ENCODE data around the gene DCUN1D5.

The DCUN1D5 gene

DNA sequence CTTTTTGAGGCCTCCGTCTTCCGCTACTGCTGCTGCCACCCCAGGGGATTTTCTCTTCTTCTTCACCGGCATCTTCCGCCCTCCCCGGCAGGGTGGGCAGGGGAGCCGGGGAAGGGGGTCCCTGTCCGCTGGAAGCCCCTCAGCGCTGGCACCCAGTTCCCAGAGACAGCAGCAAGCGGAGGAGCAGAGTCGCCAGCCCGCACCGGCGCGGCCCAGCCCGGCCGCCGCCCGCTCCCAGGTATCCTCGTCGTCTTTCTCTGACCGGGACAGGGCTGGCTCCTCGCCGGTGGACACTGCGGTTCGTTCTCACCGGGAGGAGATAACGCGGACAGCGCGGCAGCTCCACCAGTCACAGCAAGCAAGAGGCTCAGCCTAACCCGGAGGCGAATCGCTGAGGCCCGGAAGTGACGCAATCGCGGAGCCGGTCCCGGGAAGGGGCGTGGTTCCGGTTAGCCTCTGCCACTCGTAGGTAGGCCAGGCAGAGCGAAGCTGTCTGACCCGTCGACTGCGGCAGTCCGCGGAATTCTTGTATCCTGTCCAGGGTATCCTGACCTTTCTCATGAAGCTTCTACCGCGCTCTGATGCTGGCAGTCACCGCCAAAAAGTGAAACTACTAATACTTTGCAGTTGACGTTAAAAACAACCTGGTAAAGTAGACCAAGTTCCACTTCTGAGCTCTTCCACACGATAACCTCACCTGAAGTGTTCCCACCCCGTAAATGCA is at the start of gene DCUN1D5:
Gene DCUN1D5, minus strand, starts transcription at position 360 of the 724 bp plus-strand sequence. Its CDS starts 288 bp downstream, at position 72.
- DNase-seq (ENCODE audit: low read depth in 2 of 3, low spot score in 2 of 3): peak; percentile 81 to 90 (median 87)

DNA sequence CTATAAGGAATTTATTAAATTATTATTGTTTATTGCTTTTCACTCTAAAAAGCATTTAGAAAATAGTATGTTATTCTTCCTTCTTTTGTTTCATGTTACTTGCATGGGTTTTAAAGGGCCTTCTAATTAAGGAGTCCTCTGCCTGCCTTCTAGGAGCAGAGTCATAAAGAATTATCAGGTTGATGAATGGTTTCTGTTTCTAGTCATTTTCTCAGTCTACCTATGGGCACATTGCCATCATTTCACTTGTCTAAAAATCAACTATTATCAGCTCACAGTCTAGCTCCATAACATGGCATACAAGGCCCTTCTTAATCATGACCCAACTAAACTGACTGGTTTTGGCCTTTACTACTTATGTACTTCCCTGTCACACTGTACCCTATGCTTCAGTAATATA is 33.5 kb upstream of the DCUN1D5 start:
- DNase-seq (ENCODE audit: low read depth in 2 of 3, low spot score in 2 of 3): no peak

DNA sequence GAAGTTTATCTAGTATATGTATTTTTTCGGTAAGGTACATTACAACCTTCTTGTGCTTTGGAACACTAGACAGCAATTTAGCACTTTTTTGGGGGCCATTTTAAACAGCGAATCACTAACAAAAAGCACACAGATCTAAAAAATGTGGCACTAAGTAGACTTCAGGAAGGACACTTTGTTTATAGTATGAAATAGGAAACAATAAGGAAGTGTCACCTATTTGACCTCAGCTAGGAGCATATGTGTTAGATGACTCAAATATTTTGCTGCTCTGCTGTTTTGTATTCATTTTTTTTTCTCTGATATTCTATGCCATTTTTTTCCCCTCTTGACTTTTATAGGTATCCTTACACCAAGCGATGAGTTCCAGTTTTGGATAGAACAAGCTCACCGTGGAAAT is 22.9 kb upstream of the DCUN1D5 start:
- DNase-seq (ENCODE audit: low read depth in 2 of 3, low spot score in 2 of 3): no peak

DNA sequence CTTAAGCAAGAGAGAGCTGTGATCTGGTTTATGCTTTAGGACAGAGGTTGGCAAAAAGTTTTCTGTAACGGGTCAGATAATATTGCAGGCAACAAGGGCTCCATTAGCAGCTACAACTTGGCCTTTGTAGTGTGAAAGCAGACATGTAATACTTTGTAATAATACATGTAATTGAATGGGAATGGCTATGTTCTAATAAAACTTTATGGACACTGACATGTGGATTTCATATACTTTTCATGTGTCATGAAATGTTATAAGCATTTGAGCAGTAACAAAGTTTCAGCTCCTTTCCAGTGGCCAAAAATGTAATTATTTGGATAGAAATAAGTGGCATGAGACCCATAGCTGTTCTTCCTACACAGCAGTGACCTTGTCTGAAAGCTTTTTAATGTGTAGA is 20.4 kb upstream of the DCUN1D5 start:
- DNase-seq (ENCODE audit: low read depth in 2 of 3, low spot score in 2 of 3): no peak

DNA sequence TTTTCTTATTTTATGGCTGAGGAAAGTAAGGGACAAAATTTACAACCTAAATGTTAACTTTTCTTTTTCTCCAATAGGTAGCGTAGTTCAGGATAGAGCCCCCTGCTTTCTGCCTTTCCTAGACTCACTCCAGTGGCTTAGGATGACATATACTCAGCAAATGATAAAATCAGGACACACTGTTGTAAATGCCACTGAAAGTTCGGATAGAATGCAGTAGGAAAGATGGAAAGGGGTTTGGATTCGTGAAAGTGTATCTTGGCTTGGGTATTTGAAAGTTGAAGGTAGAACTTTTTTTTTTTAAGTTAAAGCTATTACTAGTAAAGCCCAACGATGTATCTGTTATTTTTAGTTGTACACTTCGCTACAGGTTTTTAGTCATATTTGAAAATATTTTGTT is 19.4 kb upstream of the DCUN1D5 start:
- DNase-seq (ENCODE audit: low read depth in 2 of 3, low spot score in 2 of 3): no peak

DNA sequence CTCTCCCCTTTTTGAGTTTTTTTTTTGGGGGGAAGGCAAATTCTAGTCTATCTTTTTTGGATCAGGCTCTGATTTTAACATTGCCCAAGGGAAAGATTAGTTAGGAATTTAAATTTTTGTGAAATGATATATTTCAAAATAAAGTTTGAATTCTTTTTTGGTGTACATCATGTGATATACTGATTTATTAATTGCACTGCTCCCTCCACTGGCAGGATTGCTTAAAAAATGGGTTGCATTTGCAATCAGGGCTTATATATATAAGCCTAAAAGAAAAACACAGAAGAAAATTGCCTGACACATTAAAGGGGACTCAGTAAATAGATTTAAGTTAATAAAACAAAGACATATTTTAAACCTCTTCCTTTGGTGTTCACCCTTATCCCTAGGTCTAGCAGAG is 18.4 kb upstream of the DCUN1D5 start:
- DNase-seq (ENCODE audit: low read depth in 2 of 3, low spot score in 2 of 3): no peak

DNA sequence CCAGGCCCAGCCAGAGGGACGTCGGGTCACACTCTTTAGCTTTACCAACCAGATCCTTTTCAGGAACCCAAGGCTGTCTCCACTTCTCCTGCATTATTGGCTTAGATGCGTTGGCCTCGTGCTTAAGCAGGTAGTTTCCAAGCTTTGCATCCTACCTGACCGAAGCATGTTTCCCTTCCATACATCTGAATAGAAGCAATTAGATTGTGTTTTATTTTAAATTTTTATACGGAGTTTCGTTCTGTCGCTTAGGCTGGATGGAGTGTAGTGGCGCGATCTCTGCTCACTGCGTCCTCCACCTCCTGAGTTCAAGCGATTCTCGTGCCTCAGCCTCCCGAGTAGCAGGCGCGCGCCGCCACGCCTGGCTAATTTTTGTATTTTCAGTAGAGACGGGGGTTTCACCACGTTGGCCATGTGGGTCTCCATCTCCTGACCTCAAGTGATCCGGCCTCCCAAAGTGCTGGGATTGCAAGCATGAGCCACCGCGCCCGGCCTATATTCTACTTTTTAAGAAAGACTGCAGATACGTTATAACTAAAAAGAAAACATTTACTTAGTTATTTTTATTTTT is 17.9 kb upstream of the DCUN1D5 start:
- DNase-seq (ENCODE audit: low read depth in 2 of 3, low spot score in 2 of 3): no peak

DNA sequence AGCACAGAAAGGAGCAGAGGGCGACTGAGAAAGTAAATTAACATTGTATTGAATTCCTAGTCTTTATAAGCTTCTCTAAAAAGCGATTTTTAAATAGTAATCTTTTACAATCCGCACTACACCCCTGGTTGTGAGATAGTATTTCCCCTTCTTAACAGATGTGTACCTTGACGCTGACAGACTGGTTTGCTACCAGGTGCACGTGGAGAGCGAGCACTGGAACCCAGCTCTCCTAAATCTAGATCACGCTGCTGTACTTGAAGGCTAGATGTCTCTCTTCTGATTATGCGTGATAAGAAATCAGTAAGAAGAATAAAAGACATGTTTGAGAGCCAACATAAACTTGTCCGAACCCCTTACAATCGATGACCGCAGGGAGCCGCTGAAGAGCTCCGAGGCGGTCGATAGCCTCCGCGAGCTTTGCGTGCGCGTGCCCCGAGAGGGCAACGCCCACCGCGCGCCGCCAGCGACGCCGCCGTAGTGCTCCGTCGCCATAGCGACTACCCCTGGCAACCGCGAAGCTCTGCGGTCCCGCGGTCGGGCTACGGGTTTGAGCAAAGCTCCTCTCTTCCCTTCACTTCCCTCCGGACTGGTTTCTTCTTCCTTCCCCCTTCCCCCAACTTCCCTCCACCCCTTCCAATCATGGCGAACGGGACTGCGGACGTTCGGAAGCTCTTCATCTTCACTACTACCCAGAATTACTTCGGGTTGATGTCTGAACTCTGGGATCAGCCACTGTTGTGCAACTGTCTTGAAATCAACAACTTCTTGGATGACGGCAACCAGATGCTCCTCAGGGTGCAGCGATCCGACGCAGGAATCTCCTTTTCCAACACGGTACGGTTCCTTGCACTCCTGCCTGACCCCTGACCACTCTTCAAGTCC is 17.2 kb upstream of the DCUN1D5 start, which contains the start of gene DYNC2H1:
Gene DYNC2H1, plus strand, starts transcription at position 494 of the 885 bp plus-strand sequence. Its CDS starts 149 bp downstream, at position 643.
- DNase-seq (ENCODE audit: low read depth in 2 of 3, low spot score in 2 of 3): peak; percentile 48 to 66 (median 62)

DNA sequence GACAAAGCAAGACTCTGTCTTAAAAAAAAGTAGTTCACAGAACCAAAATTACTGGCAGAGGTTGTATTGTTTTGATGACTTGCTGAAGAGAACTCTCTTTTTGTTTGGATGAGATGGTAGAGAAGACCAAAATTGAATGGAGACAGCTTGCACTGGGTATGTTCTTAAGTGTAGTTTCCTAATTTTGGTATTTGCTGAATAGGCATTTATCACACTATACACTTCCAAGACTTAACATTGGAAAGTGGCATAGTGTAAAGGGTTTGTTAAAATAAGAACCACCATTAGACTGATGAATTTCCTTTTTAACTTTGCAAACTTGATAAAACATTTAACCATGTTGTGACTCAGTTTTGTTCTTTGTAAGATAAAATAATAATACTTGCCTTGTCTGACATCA is 5.3 kb upstream of the DCUN1D5 start:
- no peak for DNase-seq (ENCODE audit: low read depth in 2 of 3, low spot score in 2 of 3)

DNA sequence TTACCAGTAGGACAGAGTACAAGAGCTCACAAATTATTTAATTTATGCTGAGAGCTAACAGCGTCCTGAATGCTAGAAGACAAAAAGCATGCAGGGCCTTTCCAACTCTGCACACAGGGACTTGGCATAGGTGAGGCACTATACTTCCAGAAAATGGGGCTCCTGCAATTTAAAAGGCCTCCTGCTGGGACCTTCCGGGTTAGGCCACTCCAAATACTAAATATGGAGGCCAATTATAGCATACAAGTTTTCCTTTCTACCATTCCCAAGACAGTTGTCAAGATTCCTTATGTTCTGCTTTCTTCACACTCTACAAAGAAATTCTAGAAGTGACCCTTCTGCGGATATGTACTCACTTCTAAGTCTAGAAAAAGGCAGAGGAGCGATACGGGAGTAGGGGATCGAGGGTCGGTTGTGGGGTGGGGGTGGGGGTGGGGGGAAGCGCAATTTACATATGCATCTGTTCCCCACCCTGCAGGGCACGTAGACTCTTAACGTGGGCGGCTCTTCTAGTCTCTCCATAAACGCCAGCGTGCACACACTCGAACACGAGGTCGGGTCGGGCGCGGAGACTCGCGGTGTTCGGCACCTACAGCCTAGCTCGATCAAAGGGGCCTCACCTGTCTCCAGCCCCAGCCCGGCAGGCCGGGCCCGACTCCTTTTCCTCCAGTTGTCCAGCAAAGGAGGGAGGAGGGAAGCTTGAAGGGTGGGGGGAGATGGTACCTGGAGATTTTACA is 728 bp downstream of the DCUN1D5 start:
- DNase-seq (ENCODE audit: low read depth in 2 of 3, low spot score in 2 of 3): peak; percentile 22 to 27 (median 24)

DNA sequence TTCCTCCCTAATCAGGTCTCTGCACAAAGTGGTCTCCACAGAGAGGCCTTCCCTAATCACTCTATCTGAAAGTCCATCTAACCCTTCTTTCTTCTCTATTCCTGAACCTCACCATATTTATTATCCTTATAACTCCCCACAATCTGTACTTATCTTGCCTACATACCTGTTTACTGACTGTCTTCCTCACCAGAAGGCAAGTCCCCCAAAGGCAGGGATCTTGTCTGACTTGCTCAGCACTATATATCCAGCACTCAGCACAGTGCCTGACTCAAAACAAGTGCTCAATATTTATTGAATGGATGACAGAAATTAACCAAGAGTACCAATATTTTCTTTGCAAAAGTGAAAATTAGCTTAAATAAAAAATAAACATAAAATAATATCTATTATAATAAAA is 5.5 kb downstream of the DCUN1D5 start:
- DNase-seq (ENCODE audit: low read depth in 2 of 3, low spot score in 2 of 3): no peak

DNA sequence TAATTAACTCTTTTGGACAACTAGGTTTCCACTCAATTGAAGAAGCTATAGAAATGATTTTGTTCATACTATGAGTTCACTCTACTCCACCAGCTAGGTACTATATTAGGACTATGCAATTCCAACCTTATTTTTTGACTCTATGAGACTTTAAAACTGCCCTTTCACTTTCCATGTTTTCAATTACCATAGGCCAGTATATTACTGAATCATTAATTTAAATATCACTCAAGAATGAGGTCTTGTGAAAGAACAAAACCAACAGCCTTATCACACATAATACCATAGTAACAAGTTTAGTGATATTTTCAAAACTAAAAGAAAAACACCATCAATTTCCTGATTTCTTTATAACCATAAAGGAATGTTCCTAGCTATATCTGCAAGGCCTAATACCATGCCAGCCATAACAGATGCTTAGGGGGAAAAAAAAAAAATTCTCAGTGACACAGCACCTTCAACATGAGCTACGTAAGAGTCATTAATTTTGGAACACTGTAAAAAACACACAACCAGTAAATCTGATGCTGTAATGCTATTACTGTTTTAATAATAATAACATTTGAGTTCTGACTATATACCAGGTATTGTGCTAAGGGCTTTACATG is 6.1 kb downstream of the DCUN1D5 start:
- DNase-seq (ENCODE audit: low read depth in 2 of 3, low spot score in 2 of 3): no peak

DNA sequence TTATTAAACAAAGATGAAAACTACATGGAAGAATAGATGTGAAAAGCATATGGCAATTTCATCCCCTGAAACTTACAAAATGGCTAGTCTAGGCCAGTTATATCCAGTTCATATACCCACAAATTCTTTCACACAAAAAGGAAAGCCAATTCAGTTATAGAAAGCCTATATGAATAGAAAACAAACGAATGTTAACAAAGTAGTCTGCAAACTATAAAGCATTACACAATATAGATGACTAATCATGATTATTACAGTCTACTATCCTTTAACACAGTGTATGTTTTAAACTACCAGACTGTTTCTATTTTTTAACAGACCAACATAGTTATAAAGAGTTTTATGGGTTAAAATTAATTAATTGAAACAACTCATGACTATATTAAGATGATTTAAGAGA is 12.1 kb downstream of the DCUN1D5 start:
- no peak for DNase-seq (ENCODE audit: low read depth in 2 of 3, low spot score in 2 of 3)

DNA sequence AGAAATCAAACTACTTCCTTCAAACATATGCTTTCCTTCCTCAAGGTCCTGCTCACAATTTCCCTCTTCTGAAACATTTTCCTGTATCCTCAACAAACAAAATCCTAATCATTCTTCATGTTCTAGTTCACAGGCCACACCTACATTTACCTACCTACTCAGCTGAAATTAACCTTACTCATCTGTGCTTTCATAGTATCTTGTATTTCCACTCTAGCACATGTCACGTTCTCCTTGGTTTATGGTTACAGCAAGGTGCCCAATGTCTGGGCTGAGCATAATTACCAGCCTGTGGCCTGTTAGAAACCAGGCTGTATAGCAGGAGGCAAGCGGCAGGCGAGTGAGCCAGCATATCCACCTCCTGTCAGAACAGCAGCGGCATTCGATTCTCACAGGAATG is 13.2 kb downstream of the DCUN1D5 start:
- no peak for DNase-seq (ENCODE audit: low read depth in 2 of 3, low spot score in 2 of 3)

DNA sequence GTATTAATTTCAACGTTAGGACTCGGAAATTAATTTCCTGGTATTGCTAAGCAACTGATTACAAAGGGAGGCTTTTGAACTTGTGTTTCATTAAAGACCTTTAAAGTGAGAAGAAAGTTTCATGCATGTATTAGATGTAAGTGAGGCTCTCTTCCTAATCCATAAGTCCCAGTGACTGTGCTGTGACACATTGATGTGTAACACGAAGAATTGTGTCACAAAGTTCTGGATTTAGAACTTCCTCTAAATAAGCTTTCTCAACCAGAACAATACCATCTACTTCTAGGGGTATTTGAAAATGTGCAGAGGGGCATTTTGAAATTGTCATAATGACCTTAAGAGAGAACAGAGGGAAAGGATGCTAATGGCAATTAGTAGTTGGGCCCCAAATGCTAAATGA is 14.4 kb downstream of the DCUN1D5 start:
- no peak for DNase-seq (ENCODE audit: low read depth in 2 of 3, low spot score in 2 of 3)

DNA sequence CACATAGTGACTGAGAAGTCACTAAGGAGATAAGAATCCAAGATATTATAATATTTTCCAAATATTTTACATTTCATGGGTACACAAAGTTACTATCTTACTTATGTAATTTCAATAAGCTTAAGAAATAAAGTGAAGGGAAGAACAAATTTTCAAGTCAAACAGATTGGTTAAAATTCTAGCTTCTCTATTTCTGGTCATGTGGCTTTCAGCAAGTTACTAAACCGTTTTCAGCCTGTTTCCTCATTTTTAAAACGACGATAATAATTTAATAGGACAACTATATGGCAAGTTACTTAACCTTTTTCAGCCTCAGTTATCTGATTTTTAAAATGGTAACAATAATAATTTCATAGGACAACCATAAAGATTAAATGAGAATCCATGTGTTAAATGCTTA is 15.6 kb downstream of the DCUN1D5 start:
- no peak for DNase-seq (ENCODE audit: low read depth in 2 of 3, low spot score in 2 of 3)

DNA sequence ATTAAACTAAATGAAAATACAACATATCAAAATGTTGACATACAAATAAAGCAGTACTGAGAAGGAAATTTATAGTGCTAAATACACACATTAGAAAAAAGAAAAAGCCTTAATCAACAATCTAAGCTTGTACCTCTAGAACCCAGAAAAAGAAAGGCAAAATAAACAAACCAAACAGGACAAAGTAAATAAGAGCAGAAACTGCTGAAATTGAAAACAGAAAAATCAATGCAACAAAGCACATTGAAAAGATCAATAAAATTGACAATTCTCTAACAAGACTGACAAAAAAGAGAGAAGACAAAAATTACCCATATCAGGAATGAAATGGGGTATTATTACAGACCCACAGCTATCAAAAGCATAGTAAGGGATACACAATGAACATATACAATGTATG is 21.0 kb downstream of the DCUN1D5 start:
- DNase-seq (ENCODE audit: low read depth in 2 of 3, low spot score in 2 of 3): no peak

DNA sequence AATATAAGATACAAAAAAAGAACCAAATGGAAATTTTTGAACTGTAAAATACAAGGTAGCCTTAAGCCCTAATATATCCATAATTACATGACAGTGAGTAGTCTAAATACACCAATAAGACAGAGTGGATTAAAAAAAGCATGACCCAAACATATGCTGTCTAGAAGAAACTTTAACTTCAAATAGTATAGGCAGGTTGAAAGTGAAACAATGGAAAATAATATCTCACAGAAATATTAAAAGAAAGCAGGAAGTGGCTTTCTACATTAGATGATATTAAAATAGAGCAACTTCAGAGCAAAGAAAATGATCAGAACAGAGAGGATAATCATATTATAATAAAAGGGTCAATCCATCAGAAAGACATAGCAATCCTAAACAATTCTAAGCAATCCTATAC is 21.8 kb downstream of the DCUN1D5 start:
- DNase-seq (ENCODE audit: low read depth in 2 of 3, low spot score in 2 of 3): no peak

DNA sequence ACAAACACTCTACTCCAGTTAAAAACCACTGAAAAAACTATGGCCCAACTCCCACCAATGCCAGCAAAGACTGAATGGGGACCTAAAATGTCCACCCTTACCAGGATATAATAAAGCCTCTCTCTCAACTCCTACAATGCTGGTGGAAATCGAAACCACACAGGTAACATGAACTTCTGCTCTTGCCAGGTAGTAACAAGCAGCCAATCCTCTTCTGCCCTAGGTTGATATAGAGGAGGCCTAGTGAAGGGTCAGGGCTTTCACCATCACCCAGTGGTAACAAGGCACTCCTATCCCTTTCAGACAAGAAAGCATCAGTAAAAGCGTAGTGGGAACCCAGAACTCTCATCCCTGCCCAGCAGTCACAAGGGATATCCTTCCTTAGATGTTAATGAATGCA is 22.6 kb downstream of the DCUN1D5 start:
- no peak for DNase-seq (ENCODE audit: low read depth in 2 of 3, low spot score in 2 of 3)

DNA sequence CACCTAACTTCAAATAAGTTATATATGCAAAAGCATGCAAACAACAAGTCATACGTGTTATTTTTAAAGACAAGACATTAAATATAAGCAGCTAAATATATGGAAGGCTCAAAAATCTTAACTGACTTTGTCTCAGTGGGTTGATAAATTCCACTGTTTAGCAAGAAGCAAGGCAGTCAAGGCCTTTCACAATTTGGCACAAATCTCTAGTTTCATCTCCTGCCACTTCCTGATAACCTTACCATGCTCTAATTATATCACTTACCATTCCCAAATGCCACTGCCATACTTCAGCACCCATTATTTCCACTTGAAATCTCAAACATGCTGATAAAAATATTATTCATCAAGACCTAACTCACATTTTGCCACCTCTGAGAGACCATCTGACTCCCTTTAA is 24.8 kb downstream of the DCUN1D5 start:
- no peak for DNase-seq (ENCODE audit: low read depth in 2 of 3, low spot score in 2 of 3)

DNA sequence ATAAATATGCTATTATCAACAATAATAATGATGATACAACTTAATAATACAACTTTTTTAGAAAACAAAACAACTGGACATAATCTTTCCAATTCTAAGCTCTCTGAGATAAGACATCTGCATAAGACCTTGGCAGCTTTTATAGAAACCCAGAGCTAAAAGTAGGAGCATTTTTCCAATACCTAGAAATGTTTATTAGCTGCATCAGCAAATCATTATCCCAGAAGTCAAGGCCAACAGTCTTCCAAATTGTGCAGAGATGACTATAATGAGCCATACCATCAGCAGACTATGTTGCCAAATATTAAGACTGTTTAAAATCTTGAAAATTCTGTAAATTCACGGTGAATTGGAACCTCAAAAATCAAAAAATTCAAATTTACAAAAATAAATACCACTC is 30.3 kb downstream of the DCUN1D5 start:
- DNase-seq (ENCODE audit: low read depth in 2 of 3, low spot score in 2 of 3): no peak
